ENCODE results near the gene VEPH1. TPM values are rescaled to one million over a fixed set of nuclear protein-coding genes. Genes with fewer than 3 reads are reported as not detected.
A peak's percentile ranks its signal among the peaks of the same experiment; 100 is the strongest.

The VEPH1 gene
- total RNA-seq, 1 donor: 23.2 TPM

- no peak for TF ChIP-seq CTCF (IDR thresholded peaks at IDR 0.05; ENCODE audit: extremely low read depth, low read depth, low read length)
- Histone ChIP-seq H3K9me3 (ENCODE audit: low read depth, low read length) (no peaks in the 10 kb centered on the region), H3K36me3 (ENCODE audit: insufficient read depth, low read length) (peaks cover 10% of the 10 kb centered on the region), H3K4me3 (ENCODE audit: insufficient read depth, low read length) (no peak overlapping the region), H2AFZ (ENCODE audit: low read length) (no peak overlapping the region), H4K20me1 (ENCODE audit: insufficient read depth, low read length) (no peaks in the 10 kb centered on the region), H3K27ac (ENCODE audit: low read depth, low read length) (peak overlapping the region; percentile 7), H3K79me2 (ENCODE audit: insufficient read depth, low read length) (peaks cover 2% of the 10 kb centered on the region), H3K4me1 (ENCODE audit: insufficient read depth, low read length) (peaks cover 37% of the 10 kb centered on the region), H3K27me3 (ENCODE audit: insufficient read depth, low read length) (no peaks in the 10 kb centered on the region), H3K4me2 (ENCODE audit: insufficient read depth, low read length) (no peak overlapping the region)
- no peak for DNase-seq (ENCODE audit: insufficient read length, low spot score, missing footprints)
These were observed 139.8 kb downstream of the VEPH1 start for GRCh38 chr3:157363393-157363792.

- DNase-seq (ENCODE audit: insufficient read length, low spot score, missing footprints): no peak
- Histone ChIP-seq H2AFZ (ENCODE audit: low read length) (no peak overlapping the region), H3K27ac (ENCODE audit: low read depth, low read length) (no peak overlapping the region), H3K4me1 (ENCODE audit: insufficient read depth, low read length) (peaks cover 38% of the 10 kb centered on the region), H3K27me3 (ENCODE audit: insufficient read depth, low read length) (no peaks in the 10 kb centered on the region), H4K20me1 (ENCODE audit: insufficient read depth, low read length) (no peaks in the 10 kb centered on the region), H3K4me3 (ENCODE audit: insufficient read depth, low read length) (no peak overlapping the region), H3K4me2 (ENCODE audit: insufficient read depth, low read length) (no peak overlapping the region), H3K9me3 (ENCODE audit: low read depth, low read length) (no peaks in the 10 kb centered on the region), H3K79me2 (ENCODE audit: insufficient read depth, low read length) (peaks cover 2% of the 10 kb centered on the region), H3K36me3 (ENCODE audit: insufficient read depth, low read length) (peaks cover 10% of the 10 kb centered on the region)
- no peak for TF ChIP-seq CTCF (IDR thresholded peaks at IDR 0.05; ENCODE audit: extremely low read depth, low read depth, low read length)
These were observed 140.9 kb downstream of the VEPH1 start for GRCh38 chr3:157362348-157362747.

GRCh38 chr3:157360044-157360443, 143.2 kb downstream of the VEPH1 start:
- H3K9me3 ChIP-seq (ENCODE audit: low read depth, low read length): no peaks in the 10 kb centered on the region
- no peak overlapping the region for H3K4me3 ChIP-seq (ENCODE audit: insufficient read depth, low read length)
- H4K20me1 ChIP-seq (ENCODE audit: insufficient read depth, low read length): no peaks in the 10 kb centered on the region
- peaks cover 42% of the 10 kb centered on the region for H3K4me1 ChIP-seq (ENCODE audit: insufficient read depth, low read length)
- peak; percentile 66 for DNase-seq (ENCODE audit: insufficient read length, low spot score, missing footprints)
- no peaks in the 10 kb centered on the region for H3K79me2 ChIP-seq (ENCODE audit: insufficient read depth, low read length)
- peak overlapping the region; percentile 15 for H3K4me2 ChIP-seq (ENCODE audit: insufficient read depth, low read length)
- no peaks in the 10 kb centered on the region for H3K27me3 ChIP-seq (ENCODE audit: insufficient read depth, low read length)
- no peak for TF ChIP-seq CTCF (IDR thresholded peaks at IDR 0.05; ENCODE audit: extremely low read depth, low read depth, low read length)
- peaks cover 10% of the 10 kb centered on the region for H3K36me3 ChIP-seq (ENCODE audit: insufficient read depth, low read length)
- no peak overlapping the region for H2AFZ ChIP-seq (ENCODE audit: low read length)
- H3K27ac ChIP-seq (ENCODE audit: low read depth, low read length): peak overlapping the region; percentile 61

- H3K4me2 ChIP-seq (ENCODE audit: insufficient read depth, low read length): peak overlapping the region; percentile 41
These were observed 146.7 kb downstream of the VEPH1 start for GRCh38 chr3:157356541-157356940.

More at GRCh38 chr3:157356541-157356940, 146.7 kb downstream of the VEPH1 start:
- TF ChIP-seq CTCF (IDR thresholded peaks at IDR 0.05; ENCODE audit: extremely low read depth, low read depth, low read length): no peak
- Histone ChIP-seq H4K20me1 (ENCODE audit: insufficient read depth, low read length) (no peaks in the 10 kb centered on the region), H3K36me3 (ENCODE audit: insufficient read depth, low read length) (peaks cover 2% of the 10 kb centered on the region), H3K27ac (ENCODE audit: low read depth, low read length) (peak overlapping the region; percentile 1), H3K4me1 (ENCODE audit: insufficient read depth, low read length) (peaks cover 59% of the 10 kb centered on the region), H3K9me3 (ENCODE audit: low read depth, low read length) (no peaks in the 10 kb centered on the region), H3K4me3 (ENCODE audit: insufficient read depth, low read length) (no peak overlapping the region), H2AFZ (ENCODE audit: low read length) (no peak overlapping the region), H3K27me3 (ENCODE audit: insufficient read depth, low read length) (no peaks in the 10 kb centered on the region), H3K79me2 (ENCODE audit: insufficient read depth, low read length) (no peaks in the 10 kb centered on the region)
- DNase-seq (ENCODE audit: insufficient read length, low spot score, missing footprints): no peak
